Tibial nerve (tissue), 4 donors: Measurements from ENCODE around the gene TRDN. TPM values are rescaled to one million over a fixed set of nuclear protein-coding genes. Genes with fewer than 3 reads are reported as not detected.
A peak's percentile ranks its signal among the peaks of the same experiment; 100 is the strongest.
"Not testable (repeated sequence)": the region's sequence is repeated elsewhere in the genome, so short reads cannot be mapped to it uniquely, and the experiment has no call there.

ENCODE experiments used
- DNase-seq, 2 donors: peaks; one replicate each; pipeline ENCODE4 v3.0.0-alpha.2; 2019; ENCODE audit warnings: low spot score in 2 of 2
- H3K27ac ChIP-seq, 4 donors: fragments of 200-600 bp; sonication (generic) in 3 of 4; one replicate each; pipeline ENCODE4 v1.5.1; 2017 to 2019; ENCODE audit warnings: mild to moderate bottlenecking in 1 of 4
- H3K27me3 ChIP-seq, 2 donors: fragments of 200-600 bp; sonication (generic) in 1 of 2; one replicate each; pipeline versions ENCODE4 v1.5.1 to v1.6.0; 2017 to 2019
- H3K36me3 ChIP-seq, 3 donors: fragments of 200-600 bp; sonication (generic); one replicate each; pipeline ENCODE4 v1.5.1; 2018 to 2019
- H3K4me1 ChIP-seq, 4 donors: fragments of 200-600 bp; sonication (generic) in 3 of 4; one replicate each; pipeline ENCODE4 v1.5.1; 2017 to 2019
- H3K4me3 ChIP-seq, 4 donors: fragments of 200-600 bp; sonication (generic) in 3 of 4; one replicate each; pipeline ENCODE4 v1.5.1; 2017 to 2019; ENCODE audit warnings: mild to moderate bottlenecking in 1 of 4, moderate library complexity in 1 of 4
- H3K9me3 ChIP-seq, 4 donors: fragments of 200-600 bp; sonication (generic) in 3 of 4; one replicate each; pipeline ENCODE4 v1.5.1; 2017 to 2019
- CTCF ChIP-seq, 5 experiments: fragments of 200-600 bp in 3 of 5; fragments of 450-650 bp in 2 of 5; sonication (generic) in 3 of 5; IDR thresholded peaks; one replicate each; pipeline ENCODE4 v1.5.1; 2016 to 2019; ENCODE audit warnings: antibody characterized with exemption in 5 of 5, mild to moderate bottlenecking in 3 of 5, moderate library complexity in 2 of 5
- EP300 ChIP-seq, 2 donors: sonication (generic); formaldehyde crosslinking; IDR thresholded peaks; one replicate each; pipeline ENCODE4 v1.6.1; 2017; ENCODE audit warnings: antibody characterized with exemption in 2 of 2, mild to moderate bottlenecking in 1 of 2
- POLR2A ChIP-seq, 2 donors: fragments of 450-650 bp; IDR thresholded peaks; one replicate each; pipeline ENCODE4 v1.6.1; 2017; ENCODE audit warnings: antibody characterized with exemption in 2 of 2, mild to moderate bottlenecking in 2 of 2, moderate library complexity in 2 of 2
- WGBS, 2 donors: methylation state at CpG; one replicate each; pipeline ENCODE4 v1.1.5; 2018; 5-methylcytosine and 5-hydroxymethylcytosine counted together
- total RNA-seq, 4 donors: library from RNA; depleted of rRNA; stranded (reverse); fragments of >200 nt; gene quantifications; one replicate each; pipeline ENCODE4 v1.1.0, GENCODE V29; 2016

Gene TRDN
- total RNA-seq, 4 donors from 2014 or later: 0.30 to 0.59 TPM; not detected in 2

GRCh38 chr6:123329337-123329736 is 307.4 kb downstream of the TRDN start:
- TF ChIP-seq EP300 (IDR thresholded peaks at IDR 0.05): no peak
- TF ChIP-seq CTCF (IDR thresholded peaks at IDR 0.05): no peak
- no peak for TF ChIP-seq POLR2A (IDR thresholded peaks at IDR 0.05)
- H3K4me1 ChIP-seq: peaks cover 0 to 4% (median 0%) of the 10 kb centered on the region in 4 donors
- H3K4me3 ChIP-seq: no peak overlapping the region
- H3K36me3 ChIP-seq: no peaks in the 10 kb centered on the region
- DNase-seq: no peak
- H3K9me3 ChIP-seq: no peaks in the 10 kb centered on the region
- H3K27ac ChIP-seq: no peak overlapping the region
- no peaks in the 10 kb centered on the region for H3K27me3 ChIP-seq

- no peak for TF ChIP-seq CTCF (IDR thresholded peaks at IDR 0.05)
- Histone ChIP-seq H3K4me3 (no peak overlapping the region), H3K36me3 (no peaks in the 10 kb centered on the region), H3K9me3 (no peaks in the 10 kb centered on the region), H3K27ac (no peak overlapping the region), H3K27me3 (no peaks in the 10 kb centered on the region), H3K4me1 (peaks cover 0 to 4% (median 0%) of the 10 kb centered on the region in 4 donors)
- no peak for DNase-seq
- 58 to 65% methylated on average over 3 of the region's 3 CpGs for WGBS, 2 donors
Observed at GRCh38 chr6:123323452-123324329, 313.1 kb downstream of the TRDN start.

- WGBS, 2 donors: 80% methylated on average over 7 of the region's 7 CpGs
- Histone ChIP-seq H3K36me3 (no peaks in the 10 kb centered on the region), H3K27ac (no peak overlapping the region), H3K4me1 (peaks cover 0 to 4% (median 0%) of the 10 kb centered on the region in 4 donors), H3K27me3 (no peaks in the 10 kb centered on the region), H3K9me3 (no peaks in the 10 kb centered on the region), H3K4me3 (no peak overlapping the region)
- TF ChIP-seq CTCF (IDR thresholded peaks at IDR 0.05) (no peak), POLR2A (IDR thresholded peaks at IDR 0.05) (no peak), EP300 (IDR thresholded peaks at IDR 0.05) (no peak)
- no peak for DNase-seq
Observed at GRCh38 chr6:123321020-123321419, 315.7 kb downstream of the TRDN start.

- H3K27ac ChIP-seq: no peak overlapping the region
- TF ChIP-seq CTCF (IDR thresholded peaks at IDR 0.05) (peak; percentile 14 to 65 (median 27)), POLR2A (IDR thresholded peaks at IDR 0.05) (no peak), EP300 (IDR thresholded peaks at IDR 0.05) (no peak)
- 5 to 7% methylated on average over 2 of the region's 2 CpGs for WGBS, 2 donors
- H3K27me3 ChIP-seq: no peaks in the 10 kb centered on the region
- peaks cover 0 to 4% (median 0%) of the 10 kb centered on the region in 4 donors for H3K9me3 ChIP-seq
- H3K36me3 ChIP-seq: no peaks in the 10 kb centered on the region
- H3K4me1 ChIP-seq: no peaks in the 10 kb centered on the region
- no peak for DNase-seq
- no peak overlapping the region for H3K4me3 ChIP-seq
Observed at GRCh38 chr6:123316733-123317323, 319.9 kb downstream of the TRDN start.

- H3K4me3 ChIP-seq, DNase-seq, H3K27me3 ChIP-seq, H3K27ac ChIP-seq, H3K4me1 ChIP-seq, H3K9me3 ChIP-seq, H3K36me3 ChIP-seq: not testable (repeated sequence)
- 97 to 98% methylated on average over 2 of the region's 2 CpGs for WGBS, 2 donors
Observed at GRCh38 chr6:123314459-123314858, 322.3 kb downstream of the TRDN start.
